ENCODE data around the gene VSIG10. TPM values are rescaled to one million over a fixed set of nuclear protein-coding genes. Genes with fewer than 3 reads are reported as not detected.

Gene VSIG10
- total RNA-seq, 4 donors from 2014 or later, result 122 to 207 (median 155) TPM

DNA sequence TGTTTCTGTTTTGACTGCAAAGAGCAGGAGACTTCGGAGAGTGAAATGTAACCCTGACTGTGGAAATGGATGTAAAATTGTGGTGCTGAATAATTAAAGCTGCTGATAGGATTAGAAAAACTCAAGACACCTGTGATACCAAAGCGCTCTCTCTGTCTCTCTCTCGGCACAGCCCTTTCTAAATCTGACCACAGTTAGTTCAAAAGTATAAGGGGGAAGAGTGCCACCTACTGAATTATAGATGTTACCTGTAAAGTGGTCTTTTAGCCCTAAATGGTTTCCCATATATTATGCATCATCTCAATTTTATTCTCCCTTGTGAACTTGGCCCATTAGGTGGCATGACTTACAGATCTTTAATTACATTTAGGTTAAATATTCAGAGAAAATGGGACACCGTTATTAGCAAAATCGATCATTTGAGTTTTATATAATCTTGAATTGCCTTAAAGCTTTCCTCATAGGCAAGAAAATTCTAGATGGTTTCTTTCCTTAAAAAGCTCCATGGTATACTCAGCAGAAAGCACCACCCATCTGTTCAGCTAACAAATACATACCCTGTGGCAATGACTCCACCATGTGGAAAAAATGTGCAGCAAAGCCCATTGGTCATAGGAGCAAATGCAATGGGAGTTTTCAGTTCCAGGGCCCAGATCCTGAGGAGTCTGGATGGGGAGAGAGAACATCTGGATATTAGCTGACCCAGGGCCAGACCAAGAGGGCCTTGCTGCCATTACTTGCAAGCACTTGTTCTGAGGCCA, 69.2 kb downstream of the VSIG10 start:
- in situ Hi-C loops (cut with MboI; ENCODE audit: low pct_ligation_motif_present in 1 of 4, low pct_unique_long_range_greater_than_20kb in 1 of 4, low sequenced_read_pairs in 3 of 4) (loop anchor here in 1 of 4 donors (10.0 kb wide), 1 partner anchor 160 kb away; no protein-coding TSS in a partner anchor), intact Hi-C loops (cut with DNase I; ENCODE audit: low total_unique reads) (no loop called here)
- 93% methylated on average over 3 to 5 of the region's 5 CpGs for WGBS, 2 donors (ENCODE audit: low coverage in 1 of 2)
- Histone ChIP-seq H3K4me1 (no peaks in the 10 kb centered on the region), H3K27me3 (no peaks in the 10 kb centered on the region), H3K9me3 (no peaks in the 10 kb centered on the region), H3K36me3 (peaks cover 0 to 78% (median 33%) of the 10 kb centered on the region in 4 donors), H3K4me3 (no peak overlapping the region), H3K27ac (no peak overlapping the region)
- TF ChIP-seq, protein P1, sequence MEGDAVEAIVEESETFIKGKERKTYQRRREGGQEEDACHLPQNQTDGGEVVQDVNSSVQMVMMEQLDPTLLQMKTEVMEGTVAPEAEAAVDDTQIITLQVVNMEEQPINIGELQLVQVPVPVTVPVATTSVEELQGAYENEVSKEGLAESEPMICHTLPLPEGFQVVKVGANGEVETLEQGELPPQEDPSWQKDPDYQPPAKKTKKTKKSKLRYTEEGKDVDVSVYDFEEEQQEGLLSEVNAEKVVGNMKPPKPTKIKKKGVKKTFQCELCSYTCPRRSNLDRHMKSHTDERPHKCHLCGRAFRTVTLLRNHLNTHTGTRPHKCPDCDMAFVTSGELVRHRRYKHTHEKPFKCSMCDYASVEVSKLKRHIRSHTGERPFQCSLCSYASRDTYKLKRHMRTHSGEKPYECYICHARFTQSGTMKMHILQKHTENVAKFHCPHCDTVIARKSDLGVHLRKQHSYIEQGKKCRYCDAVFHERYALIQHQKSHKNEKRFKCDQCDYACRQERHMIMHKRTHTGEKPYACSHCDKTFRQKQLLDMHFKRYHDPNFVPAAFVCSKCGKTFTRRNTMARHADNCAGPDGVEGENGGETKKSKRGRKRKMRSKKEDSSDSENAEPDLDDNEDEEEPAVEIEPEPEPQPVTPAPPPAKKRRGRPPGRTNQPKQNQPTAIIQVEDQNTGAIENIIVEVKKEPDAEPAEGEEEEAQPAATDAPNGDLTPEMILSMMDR (IDR thresholded peaks at IDR 0.05), result peak in 4 of 5 experiments; percentile 16 to 40 (median 34)
- TF ChIP-seq POLR2AphosphoS5 (IDR thresholded peaks at IDR 0.05), result no peak
- DNase-seq, result peak; percentile 25

- Histone ChIP-seq H3K36me3 (peaks cover 0 to 71% (median 31%) of the 10 kb centered on the region in 4 donors), H3K9me3 (no peaks in the 10 kb centered on the region), H3K4me1 (no peaks in the 10 kb centered on the region), H3K27me3 (no peaks in the 10 kb centered on the region), H3K27ac (no peak overlapping the region), H3K4me3 (no peak overlapping the region)
- TF ChIP-seq POLR2A (IDR thresholded peaks at IDR 0.05) (no peak), EP300 (IDR thresholded peaks at IDR 0.05; ENCODE audit: low read depth) (no peak), POLR2AphosphoS5 (IDR thresholded peaks at IDR 0.05) (no peak)
- TF ChIP-seq, protein P1 (IDR thresholded peaks at IDR 0.05), result no peak
- in situ Hi-C loops (cut with MboI; ENCODE audit: low pct_ligation_motif_present in 1 of 4, low pct_unique_long_range_greater_than_20kb in 1 of 4, low sequenced_read_pairs in 3 of 4), result loop anchor here in 1 of 4 donors (10.0 kb wide), 1 partner anchor 159 kb away; no protein-coding TSS in a partner anchor
- intact Hi-C loops (cut with DNase I; ENCODE audit: low total_unique reads), result no loop called here
- WGBS, 2 donors (ENCODE audit: low coverage in 1 of 2), result 78 to 93% methylated on average over 3 to 5 of the region's 5 CpGs
- DNase-seq, result no peak
These were observed 69.9 kb downstream of the VSIG10 start for GRCh38 chr12:118033902-118034301.

GRCh38 chr12:118033323-118033722, 70.5 kb downstream of the VSIG10 start:
- in situ Hi-C loops (cut with MboI; ENCODE audit: low pct_ligation_motif_present in 1 of 4, low pct_unique_long_range_greater_than_20kb in 1 of 4, low sequenced_read_pairs in 3 of 4), result loop anchor here in 1 of 4 donors (10.0 kb wide), 1 partner anchor 159 kb away; no protein-coding TSS in a partner anchor
- H3K36me3 ChIP-seq, result peaks cover 0 to 68% (median 31%) of the 10 kb centered on the region in 4 donors

DNA sequence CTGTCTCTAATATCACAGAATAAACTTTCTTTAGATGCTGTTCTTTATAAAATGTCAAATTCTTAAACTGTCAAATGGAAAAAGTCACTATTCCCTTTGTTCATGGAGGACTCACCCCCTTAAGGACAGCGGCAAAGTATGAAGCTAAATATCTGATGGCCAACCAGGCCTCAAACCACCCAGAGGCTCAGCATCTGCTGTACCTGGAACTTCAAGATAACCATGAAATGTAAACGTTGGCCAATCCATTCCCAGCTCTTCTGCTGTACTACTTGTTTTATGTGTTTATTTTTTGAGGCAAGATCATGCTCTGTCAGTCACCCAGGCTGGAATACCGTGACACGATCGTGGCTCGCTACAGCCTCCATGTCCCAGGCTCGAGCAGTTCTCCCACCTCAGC, 71.6 kb downstream of the VSIG10 start:
- in situ Hi-C loops (cut with MboI; ENCODE audit: low pct_ligation_motif_present in 1 of 4, low pct_unique_long_range_greater_than_20kb in 1 of 4, low sequenced_read_pairs in 3 of 4), result loop anchor here in 1 of 4 donors (10.0 kb wide), 1 partner anchor 157 kb away; no protein-coding TSS in a partner anchor
- intact Hi-C loops (cut with DNase I; ENCODE audit: low total_unique reads), result no loop called here
- Histone ChIP-seq H3K27me3 (no peaks in the 10 kb centered on the region), H3K4me1 (no peaks in the 10 kb centered on the region), H3K27ac (no peak overlapping the region), H3K4me3 (no peak overlapping the region), H3K36me3 (peaks cover 0 to 60% (median 30%) of the 10 kb centered on the region in 4 donors), H3K9me3 (no peaks in the 10 kb centered on the region)
- DNase-seq, result no peak
- 83 to 89% methylated on average over 2 to 7 of the region's 7 CpGs for WGBS, 2 donors (ENCODE audit: low coverage in 1 of 2)
- TF ChIP-seq POLR2AphosphoS5 (IDR thresholded peaks at IDR 0.05) (no peak), POLR2A (IDR thresholded peaks at IDR 0.05) (no peak), EP300 (IDR thresholded peaks at IDR 0.05; ENCODE audit: low read depth) (no peak)
- TF ChIP-seq, protein P1 (IDR thresholded peaks at IDR 0.05), result no peak

More at GRCh38 chr12:118033323-118033722, 70.5 kb downstream of the VSIG10 start:
- intact Hi-C loops (cut with DNase I; ENCODE audit: low total_unique reads), result no loop called here
- TF ChIP-seq, protein P1 (IDR thresholded peaks at IDR 0.05), result no peak
- no peak for TF ChIP-seq EP300 (IDR thresholded peaks at IDR 0.05; ENCODE audit: low read depth)
- no peaks in the 10 kb centered on the region for H3K9me3 ChIP-seq
- no peak overlapping the region for H3K27ac ChIP-seq
- no peak for DNase-seq
- H3K27me3 ChIP-seq, result no peaks in the 10 kb centered on the region
- whole genome bisulfite sequencing, 2 donors (ENCODE audit: low coverage in 1 of 2), result 84 to 86% methylated on average over 5 of the region's 5 CpGs
- H3K4me3 ChIP-seq, result no peak overlapping the region
- no peaks in the 10 kb centered on the region for H3K4me1 ChIP-seq
